GM19452 (cell line): Measurements from ENCODE around the gene PPDPF.
"Not testable (repeated sequence)": the region's sequence is repeated elsewhere in the genome, so short reads cannot be mapped to it uniquely, and the experiment has no call there.

Source experiments
- ATAC-seq: cut with Tn5 transposase; IDR thresholded peaks from one replicate; pipeline ENCODE4 v1.9.1; 2021; ENCODE audit not compliant: unreplicated experiment

Gene PPDPF

GRCh38 chr20:63520504-63520933 lies at the start of gene PPDPF:
Gene PPDPF (plus strand): TSS chr20:63520765. CDS start chr20:63521309, 544 bp downstream.
- peak; percentile 60 for ATAC-seq

GRCh38 chr20:63471002-63471716 lies 49.4 kb upstream of the PPDPF start:
- ATAC-seq = no peak

GRCh38 chr20:63471717-63471980 lies 48.9 kb upstream of the PPDPF start:
- ATAC-seq = no peak

- no peak for ATAC-seq
Measured at GRCh38 chr20:63471981-63472831, 48.4 kb upstream of the PPDPF start, which contains the start of gene KCNQ2. Gene KCNQ2 (minus strand): TSS chr20:63472655. CDS start chr20:63472463, 192 bp downstream.

GRCh38 chr20:63472862-63473390 lies 47.6 kb upstream of the PPDPF start:
- ATAC-seq = no peak

GRCh38 chr20:63473555-63474449 lies 46.8 kb upstream of the PPDPF start:
- no peak for ATAC-seq

GRCh38 chr20:63475209-63475608 lies 45.4 kb upstream of the PPDPF start:
- ATAC-seq = no peak

- ATAC-seq = no peak
Measured at GRCh38 chr20:63477061-63477616, 43.4 kb upstream of the PPDPF start.

- ATAC-seq = no peak
Measured at GRCh38 chr20:63477944-63478343, 42.6 kb upstream of the PPDPF start.

- no peak for ATAC-seq
Measured at GRCh38 chr20:63478346-63479302, 41.9 kb upstream of the PPDPF start.

GRCh38 chr20:63479695-63480419 lies 40.7 kb upstream of the PPDPF start:
- ATAC-seq = not testable (repeated sequence)

- no peak for ATAC-seq
Measured at GRCh38 chr20:63481503-63481902, 39.1 kb upstream of the PPDPF start.

- ATAC-seq = no peak
Measured at GRCh38 chr20:63482021-63482587, 38.5 kb upstream of the PPDPF start.

- no peak for ATAC-seq
Measured at GRCh38 chr20:63483834-63484233, 36.7 kb upstream of the PPDPF start.

GRCh38 chr20:63484236-63484635 lies 36.3 kb upstream of the PPDPF start:
- ATAC-seq = no peak

GRCh38 chr20:63484651-63485403 lies 35.7 kb upstream of the PPDPF start:
- no peak for ATAC-seq

- ATAC-seq = no peak
Measured at GRCh38 chr20:63486300-63486855, 34.2 kb upstream of the PPDPF start.
